ENCODE results near the gene DYNLRB2.

DYNLRB2 gene

DNA sequence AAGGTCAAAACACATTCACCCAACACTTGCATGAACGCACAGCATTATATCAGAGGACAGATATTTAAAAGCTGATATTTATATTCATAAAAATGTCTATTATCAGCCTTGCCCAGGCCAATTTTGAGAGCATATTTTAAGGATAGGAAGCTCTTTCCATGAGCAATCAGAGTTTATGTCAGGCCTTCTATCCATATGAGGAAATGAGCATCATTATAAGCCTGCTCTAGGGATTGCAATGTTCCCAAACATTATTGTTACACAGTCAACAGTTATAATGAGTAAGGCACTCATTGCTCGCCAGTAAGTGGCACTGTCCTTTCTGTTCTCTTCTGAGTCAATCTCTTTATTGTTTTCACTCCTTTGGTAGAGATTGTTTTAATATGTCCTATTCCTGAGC is 37.7 kb upstream of the DYNLRB2 start:
- H3K4me3 ChIP-seq (ENCODE audit: low read length), result no peak overlapping the region
- no peaks in the 10 kb centered on the region for H3K36me3 ChIP-seq (replicated peaks; ENCODE audit: insufficient read depth, low read length)
- H3K4me2 ChIP-seq (ENCODE audit: low read depth, low read length), result no peak overlapping the region
- H3K79me2 ChIP-seq (ENCODE audit: low read length), result no peaks in the 10 kb centered on the region
- no peak overlapping the region for H3K27ac ChIP-seq (ENCODE audit: low read length)
- no peak overlapping the region for H2AFZ ChIP-seq (ENCODE audit: low read length)
- H3K9me2 ChIP-seq (replicated peaks; ENCODE audit: insufficient read depth, low read length), result no peaks in the 10 kb centered on the region
- H4K20me1 ChIP-seq (ENCODE audit: insufficient read depth, low read length), result no peaks in the 10 kb centered on the region
- no peaks in the 10 kb centered on the region for H3K27me3 ChIP-seq (replicated peaks; ENCODE audit: insufficient read depth, low read length)
- no peak for TF ChIP-seq EZH2phosphoT487 (IDR thresholded peaks at IDR 0.05; ENCODE audit: low read length)
- TF ChIP-seq, protein P1, sequence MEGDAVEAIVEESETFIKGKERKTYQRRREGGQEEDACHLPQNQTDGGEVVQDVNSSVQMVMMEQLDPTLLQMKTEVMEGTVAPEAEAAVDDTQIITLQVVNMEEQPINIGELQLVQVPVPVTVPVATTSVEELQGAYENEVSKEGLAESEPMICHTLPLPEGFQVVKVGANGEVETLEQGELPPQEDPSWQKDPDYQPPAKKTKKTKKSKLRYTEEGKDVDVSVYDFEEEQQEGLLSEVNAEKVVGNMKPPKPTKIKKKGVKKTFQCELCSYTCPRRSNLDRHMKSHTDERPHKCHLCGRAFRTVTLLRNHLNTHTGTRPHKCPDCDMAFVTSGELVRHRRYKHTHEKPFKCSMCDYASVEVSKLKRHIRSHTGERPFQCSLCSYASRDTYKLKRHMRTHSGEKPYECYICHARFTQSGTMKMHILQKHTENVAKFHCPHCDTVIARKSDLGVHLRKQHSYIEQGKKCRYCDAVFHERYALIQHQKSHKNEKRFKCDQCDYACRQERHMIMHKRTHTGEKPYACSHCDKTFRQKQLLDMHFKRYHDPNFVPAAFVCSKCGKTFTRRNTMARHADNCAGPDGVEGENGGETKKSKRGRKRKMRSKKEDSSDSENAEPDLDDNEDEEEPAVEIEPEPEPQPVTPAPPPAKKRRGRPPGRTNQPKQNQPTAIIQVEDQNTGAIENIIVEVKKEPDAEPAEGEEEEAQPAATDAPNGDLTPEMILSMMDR (IDR thresholded peaks at IDR 0.05; ENCODE audit: low read length), result no peak
- H3K9ac ChIP-seq (ENCODE audit: low read length), result no peak overlapping the region
- H3K9me3 ChIP-seq (replicated peaks; ENCODE audit: insufficient read depth, low read length), result no peaks in the 10 kb centered on the region
- no peaks in the 10 kb centered on the region for H3K4me1 ChIP-seq (ENCODE audit: low read length)
- no peaks in the 10 kb centered on the region for H3F3A ChIP-seq (ENCODE audit: insufficient read depth, low read length)
- no peak for DNase-seq

DNA sequence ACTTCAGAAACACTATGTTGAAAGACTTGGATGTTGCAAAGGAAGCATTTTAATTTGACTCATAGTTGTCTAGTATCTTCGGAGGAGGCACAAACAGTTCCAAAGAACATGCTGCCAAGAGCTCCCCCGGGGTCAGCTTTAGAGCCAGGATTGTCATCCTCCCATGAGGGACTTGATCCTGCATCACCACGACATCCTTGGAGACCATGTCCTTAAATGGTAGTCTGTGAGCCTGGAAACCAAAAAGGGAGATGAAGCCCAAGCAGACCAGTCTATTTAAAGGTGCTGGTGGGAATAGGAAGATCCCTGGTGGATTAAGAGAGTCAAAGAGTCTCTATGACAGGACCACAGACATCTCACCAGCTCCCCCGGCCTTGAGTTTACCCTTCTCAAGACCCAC is 33.3 kb upstream of the DYNLRB2 start:
- H3F3A ChIP-seq (ENCODE audit: insufficient read depth, low read length), result no peaks in the 10 kb centered on the region
- H3K9ac ChIP-seq (ENCODE audit: low read length), result no peak overlapping the region
- no peak overlapping the region for H3K4me3 ChIP-seq (ENCODE audit: low read length)
- no peaks in the 10 kb centered on the region for H3K9me2 ChIP-seq (replicated peaks; ENCODE audit: insufficient read depth, low read length)
- DNase-seq, result no peak
- no peaks in the 10 kb centered on the region for H3K36me3 ChIP-seq (replicated peaks; ENCODE audit: insufficient read depth, low read length)
- no peaks in the 10 kb centered on the region for H4K20me1 ChIP-seq (ENCODE audit: insufficient read depth, low read length)
- TF ChIP-seq EZH2 (optimal IDR thresholded peaks at IDR 0.05; ENCODE audit: low read depth, low read length), result no peak
- no peak for TF ChIP-seq EZH2phosphoT487 (IDR thresholded peaks at IDR 0.05; ENCODE audit: low read length)
- TF ChIP-seq, protein P1 (IDR thresholded peaks at IDR 0.05; ENCODE audit: low read length), result no peak
- no peaks in the 10 kb centered on the region for H3K27me3 ChIP-seq (replicated peaks; ENCODE audit: insufficient read depth, low read length)
- H3K4me2 ChIP-seq (ENCODE audit: low read depth, low read length), result no peak overlapping the region
- no peaks in the 10 kb centered on the region for H3K4me1 ChIP-seq (ENCODE audit: low read length)
- no peaks in the 10 kb centered on the region for H3K79me2 ChIP-seq (ENCODE audit: low read length)
- no peak overlapping the region for H2AFZ ChIP-seq (ENCODE audit: low read length)
- no peak overlapping the region for H3K27ac ChIP-seq (ENCODE audit: low read length)
- H3K9me3 ChIP-seq (replicated peaks; ENCODE audit: insufficient read depth, low read length), result no peaks in the 10 kb centered on the region

DNA sequence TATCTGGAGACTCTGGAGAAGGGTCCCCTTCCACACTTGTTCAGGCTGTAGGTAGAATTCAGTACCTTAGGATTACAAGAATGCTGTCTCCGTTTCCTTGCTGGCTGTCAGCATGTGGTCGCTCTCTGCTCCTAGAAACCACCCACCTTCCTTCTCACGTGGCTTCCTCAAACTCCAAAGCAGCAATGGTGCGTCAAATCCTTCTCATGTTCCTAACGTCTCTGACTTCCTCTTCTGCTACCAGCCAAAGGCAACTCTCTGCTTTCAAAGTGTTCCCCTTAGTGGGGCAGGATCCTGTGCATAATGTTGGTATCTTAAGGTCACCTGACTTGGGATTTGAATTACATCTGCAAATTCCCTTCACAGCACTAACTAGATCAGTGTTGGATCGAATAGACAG is 30.9 kb upstream of the DYNLRB2 start:
- Histone ChIP-seq H3K9ac (ENCODE audit: low read length) (no peak overlapping the region), H3K27ac (ENCODE audit: low read length) (no peak overlapping the region), H3K27me3 (replicated peaks; ENCODE audit: insufficient read depth, low read length) (no peaks in the 10 kb centered on the region), H3K4me2 (ENCODE audit: low read depth, low read length) (no peak overlapping the region), H2AFZ (ENCODE audit: low read length) (no peak overlapping the region), H3K9me3 (replicated peaks; ENCODE audit: insufficient read depth, low read length) (no peaks in the 10 kb centered on the region), H3K4me1 (ENCODE audit: low read length) (no peaks in the 10 kb centered on the region), H3K79me2 (ENCODE audit: low read length) (no peaks in the 10 kb centered on the region), H3K9me2 (replicated peaks; ENCODE audit: insufficient read depth, low read length) (no peaks in the 10 kb centered on the region), H3F3A (ENCODE audit: insufficient read depth, low read length) (no peaks in the 10 kb centered on the region), H4K20me1 (ENCODE audit: insufficient read depth, low read length) (no peaks in the 10 kb centered on the region), H3K36me3 (replicated peaks; ENCODE audit: insufficient read depth, low read length) (no peaks in the 10 kb centered on the region), H3K4me3 (ENCODE audit: low read length) (no peak overlapping the region)
- no peak for DNase-seq
- TF ChIP-seq EZH2phosphoT487 (IDR thresholded peaks at IDR 0.05; ENCODE audit: low read length), result no peak

DNA sequence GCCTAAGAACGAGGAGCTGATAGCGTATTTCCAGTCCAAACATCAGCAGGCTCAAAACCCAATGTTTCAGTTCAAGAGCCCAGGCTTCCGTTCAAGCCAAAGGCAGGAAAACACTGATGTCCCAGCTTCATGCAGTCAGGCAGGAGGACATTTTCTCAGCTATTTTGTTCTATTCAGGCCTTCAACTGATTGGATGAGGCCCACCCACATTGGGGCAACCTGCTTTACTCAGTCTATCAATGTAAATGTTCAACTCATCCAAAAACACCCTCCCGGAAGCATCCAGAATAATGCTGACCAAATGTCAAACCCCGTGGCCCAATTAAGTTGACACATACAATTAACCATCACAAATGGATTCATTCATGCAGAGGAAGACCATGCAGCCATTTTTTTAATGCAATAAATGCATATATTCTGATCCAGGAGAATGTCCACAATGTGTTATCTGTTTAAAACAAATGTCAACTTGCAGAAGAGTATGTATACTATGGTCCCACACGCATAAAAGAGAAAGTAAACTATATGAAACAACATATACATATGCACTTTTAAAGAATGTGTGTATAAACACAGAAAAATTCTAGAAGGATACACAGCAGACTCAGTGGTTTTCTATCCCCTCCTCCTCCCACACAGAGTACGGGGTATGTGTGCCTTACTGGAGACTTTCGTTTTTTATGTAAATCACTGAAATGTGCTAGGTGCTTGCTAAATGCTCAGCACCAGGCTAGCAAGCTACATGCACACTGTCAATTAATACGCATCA is 28.8 kb upstream of the DYNLRB2 start:
- no peak for DNase-seq
- Histone ChIP-seq H3K4me2 (ENCODE audit: low read depth, low read length) (no peak overlapping the region), H3K27ac (ENCODE audit: low read length) (no peak overlapping the region), H3K4me1 (ENCODE audit: low read length) (no peaks in the 10 kb centered on the region), H3K4me3 (ENCODE audit: low read length) (no peak overlapping the region), H3K27me3 (replicated peaks; ENCODE audit: insufficient read depth, low read length) (no peaks in the 10 kb centered on the region), H3K79me2 (ENCODE audit: low read length) (no peaks in the 10 kb centered on the region), H4K20me1 (ENCODE audit: insufficient read depth, low read length) (no peaks in the 10 kb centered on the region), H3K9me2 (replicated peaks; ENCODE audit: insufficient read depth, low read length) (no peaks in the 10 kb centered on the region), H2AFZ (ENCODE audit: low read length) (no peak overlapping the region), H3K36me3 (replicated peaks; ENCODE audit: insufficient read depth, low read length) (no peaks in the 10 kb centered on the region), H3K9me3 (replicated peaks; ENCODE audit: insufficient read depth, low read length) (no peaks in the 10 kb centered on the region), H3K9ac (ENCODE audit: low read length) (no peak overlapping the region), H3F3A (ENCODE audit: insufficient read depth, low read length) (no peaks in the 10 kb centered on the region)
- TF ChIP-seq, protein P1 (IDR thresholded peaks at IDR 0.05; ENCODE audit: low read length), result no peak
- TF ChIP-seq EZH2 (optimal IDR thresholded peaks at IDR 0.05; ENCODE audit: low read depth, low read length), result no peak
